NCI-H1436 (cell line): ENCODE results near the gene XYLT2.
"Not testable (repeated sequence)": the region's sequence is repeated elsewhere in the genome, so short reads cannot be mapped to it uniquely, and the experiment has no call there.

ENCODE experiments used
- DNase-seq: peaks from one replicate; lab custom pipeline; 2025; lab: John Stamatoyannopoulos, UW

XYLT2 gene

GRCh38 chr17:50345432-50346312 is at the start of gene XYLT2:
Gene XYLT2, plus strand, starts transcription at chr17:50346126. Its CDS starts 15 bp downstream, at chr17:50346141.
- peak; percentile 91 for DNase-seq

DNA sequence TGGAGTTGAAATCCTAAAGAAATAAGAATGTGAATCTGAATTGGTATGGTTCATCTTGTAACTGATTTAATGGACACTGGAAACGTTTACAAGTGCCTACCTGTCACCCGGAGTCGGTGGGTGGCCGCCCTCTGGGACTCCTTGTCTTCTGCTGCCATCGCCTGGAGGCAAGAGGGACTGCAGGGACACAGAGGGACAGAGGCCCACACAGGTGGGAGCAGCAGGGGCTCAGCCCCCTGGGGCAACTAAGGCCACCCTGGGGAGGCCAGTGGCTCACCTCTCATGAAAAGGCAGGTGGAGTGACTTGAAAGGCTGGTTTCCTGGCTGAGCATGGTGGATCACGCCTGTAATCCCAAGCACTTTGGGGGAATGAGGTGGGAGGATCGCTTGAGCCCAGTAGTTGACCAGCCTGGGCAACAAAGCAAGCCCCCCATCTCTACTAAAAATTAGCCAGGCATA is 48.5 kb upstream of the XYLT2 start:
- DNase-seq: peak; percentile 76

- no peak for DNase-seq
These were observed 47.9 kb upstream of the XYLT2 start for GRCh38 chr17:50298018-50298417.

DNA sequence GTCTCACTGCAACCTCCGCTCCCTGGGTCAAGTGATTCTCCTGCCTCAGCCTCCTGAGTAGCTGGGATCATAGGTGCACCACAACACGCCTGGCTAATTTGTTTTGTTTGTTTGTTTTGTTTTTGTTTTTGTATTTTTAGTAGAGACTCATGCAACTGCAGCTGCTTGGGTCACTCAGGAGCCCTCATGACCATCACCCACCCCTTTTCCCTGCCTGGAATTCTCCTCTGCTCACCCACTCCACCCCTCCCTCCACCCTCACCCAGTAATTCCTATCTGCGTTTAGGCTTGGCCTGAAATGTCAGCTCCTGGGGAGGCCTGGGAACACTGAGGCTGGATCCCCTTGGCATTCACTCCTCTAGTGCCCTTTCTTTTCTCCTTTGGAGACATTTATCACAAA is 46.1 kb upstream of the XYLT2 start:
- no peak for DNase-seq

DNA sequence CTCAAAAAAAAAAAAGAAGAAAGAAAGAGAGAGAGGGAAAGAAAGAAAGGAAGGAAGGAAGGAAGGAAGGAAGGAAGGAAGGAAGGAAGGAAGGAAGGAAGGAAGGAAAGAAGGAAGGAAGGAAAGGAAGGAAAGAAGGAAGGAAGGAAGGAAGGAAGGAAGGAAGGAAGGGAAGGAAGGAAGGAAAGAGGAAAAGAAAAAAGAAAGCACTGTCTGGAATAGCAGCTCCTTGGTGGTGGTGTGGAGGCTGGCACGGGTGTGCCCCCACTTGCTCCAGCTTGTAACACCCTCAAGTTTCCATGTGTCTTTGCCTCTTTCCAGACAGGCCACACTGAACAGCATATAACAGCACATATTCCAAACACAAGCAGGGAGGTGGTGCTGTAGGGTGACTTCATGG is 45.1 kb upstream of the XYLT2 start:
- not testable (repeated sequence) for DNase-seq

DNA sequence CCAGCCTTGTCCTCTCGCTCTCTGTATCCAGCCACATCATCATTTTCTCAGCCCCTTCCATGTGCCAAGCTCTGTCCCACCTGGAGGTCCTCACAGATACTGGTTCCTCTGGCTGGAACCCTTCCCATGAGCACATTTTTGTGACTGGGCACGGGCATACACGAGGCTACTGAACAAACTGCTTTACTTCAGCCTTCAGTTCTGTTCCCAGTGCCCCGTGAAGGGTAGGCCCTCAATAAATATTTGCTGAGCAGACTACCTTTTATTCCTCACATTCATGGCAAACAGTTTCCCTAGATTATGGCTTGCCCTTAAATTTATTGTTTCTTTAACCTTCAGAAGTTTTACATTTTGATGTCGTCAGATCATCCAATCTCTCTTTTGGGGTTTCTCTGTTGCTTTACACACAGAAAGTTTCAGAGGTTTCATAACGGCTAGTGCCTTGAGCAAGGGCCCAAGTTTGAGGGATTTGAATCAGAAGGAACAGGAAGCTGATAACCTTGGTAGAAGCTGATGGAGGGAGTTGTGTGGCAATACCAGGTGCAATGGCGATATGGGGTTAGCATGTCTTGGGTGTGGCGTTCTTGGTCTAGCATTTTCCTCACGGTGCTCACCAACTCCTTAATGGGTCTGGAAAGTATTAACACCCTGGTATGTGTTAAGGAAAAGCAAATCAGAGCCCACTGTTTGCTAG is 43.9 kb upstream of the XYLT2 start:
- DNase-seq: no peak

- no peak for DNase-seq
These were observed 42.9 kb upstream of the XYLT2 start for GRCh38 chr17:50303051-50303450.

DNA sequence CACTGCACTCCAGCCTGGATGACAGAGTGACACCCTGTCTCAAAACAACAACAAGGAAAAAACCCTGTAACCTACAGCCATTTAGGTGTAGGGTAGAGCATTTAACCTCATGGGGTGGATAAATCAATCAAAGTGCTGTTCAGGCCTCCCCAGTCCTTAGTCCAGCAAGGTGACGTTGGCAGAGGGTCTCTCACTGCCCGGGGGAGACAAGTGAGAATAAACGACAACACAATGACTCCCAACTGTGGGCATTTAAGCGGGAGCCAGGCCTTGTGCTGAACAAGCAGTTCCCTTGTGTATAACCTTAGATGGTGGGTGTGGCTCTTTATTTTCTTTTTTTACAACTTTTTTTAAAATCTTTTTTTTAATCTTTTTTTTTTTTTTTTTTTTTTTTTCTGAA is 42.3 kb upstream of the XYLT2 start:
- no peak for DNase-seq

- no peak for DNase-seq
These were observed 41.0 kb upstream of the XYLT2 start for GRCh38 chr17:50304781-50305404.

GRCh38 chr17:50307654-50308053 is 38.3 kb upstream of the XYLT2 start:
- no peak for DNase-seq

DNA sequence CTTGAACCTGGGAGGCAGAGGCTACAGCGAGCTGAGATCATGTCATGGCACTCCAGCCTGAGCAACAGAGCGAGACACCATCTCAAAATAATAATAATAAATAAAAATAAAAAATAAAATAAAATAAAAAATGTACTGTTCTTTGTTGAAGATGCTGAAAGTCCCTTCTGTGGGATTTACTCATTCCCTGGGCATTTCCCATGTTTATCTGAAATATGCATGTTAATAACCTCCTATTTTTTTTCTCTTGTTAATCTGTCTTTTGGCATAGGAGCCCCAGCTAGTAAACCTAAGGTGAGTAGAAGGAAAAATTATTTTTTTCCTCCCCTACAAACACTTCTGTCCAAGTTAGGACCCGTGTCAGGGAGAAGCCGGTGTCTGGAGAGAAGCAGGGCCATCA is 37.3 kb upstream of the XYLT2 start:
- DNase-seq: no peak

DNA sequence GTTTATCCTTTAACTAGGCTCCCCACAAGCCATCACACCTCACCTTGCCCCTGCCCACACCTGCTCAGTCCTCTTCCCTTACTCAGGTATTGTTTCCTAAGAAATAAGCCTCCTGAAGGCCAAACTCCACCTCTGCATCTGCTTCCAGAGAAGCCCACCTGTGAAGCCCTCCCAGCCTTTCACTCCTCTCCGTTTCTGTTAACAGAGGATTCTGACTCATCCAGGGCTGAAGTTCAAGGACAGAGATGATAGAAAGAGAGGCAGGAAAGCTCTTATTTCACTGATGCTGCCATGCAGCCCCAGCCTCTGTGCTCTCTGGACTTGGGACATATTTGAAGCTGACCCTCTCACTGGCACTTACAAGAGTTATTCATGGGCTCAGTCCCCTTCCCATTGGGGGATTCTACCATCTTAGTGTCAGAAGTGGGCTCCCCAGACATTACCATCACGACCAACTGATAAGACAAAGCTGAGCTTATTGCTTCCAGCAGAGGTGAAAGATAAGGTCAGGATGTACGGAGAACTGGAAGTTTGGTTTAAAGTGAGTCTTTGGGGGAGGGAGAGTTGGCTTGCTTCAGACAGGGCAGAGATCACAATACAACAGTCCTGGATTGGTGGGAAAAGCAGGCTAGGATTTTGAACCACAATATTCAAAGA is 35.3 kb upstream of the XYLT2 start:
- DNase-seq: no peak

GRCh38 chr17:50311112-50311460 is 34.8 kb upstream of the XYLT2 start:
- DNase-seq: no peak

DNA sequence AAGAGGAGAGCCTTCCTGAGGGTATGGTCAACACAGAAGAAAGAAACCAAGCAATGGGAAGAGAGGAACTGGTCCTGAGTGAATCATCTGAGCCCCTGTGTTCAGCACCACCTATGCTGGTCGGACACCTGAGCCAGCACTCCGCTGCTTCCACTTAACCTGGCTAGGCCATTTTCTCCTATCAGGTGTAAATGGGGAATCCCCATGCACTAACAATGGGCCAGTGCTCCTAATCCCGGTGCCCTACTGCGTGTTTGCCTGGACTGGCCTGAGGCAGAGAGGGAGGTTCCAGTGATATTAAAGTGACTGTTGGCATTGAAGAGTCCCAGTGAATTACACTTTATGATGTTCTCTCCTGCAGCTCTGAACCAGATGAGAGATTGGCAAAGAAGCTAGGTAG is 34.4 kb upstream of the XYLT2 start:
- no peak for DNase-seq

GRCh38 chr17:50312308-50312707 is 33.6 kb upstream of the XYLT2 start:
- no peak for DNase-seq

- DNase-seq: no peak
These were observed 31.4 kb upstream of the XYLT2 start for GRCh38 chr17:50314456-50315011.

- DNase-seq: no peak
These were observed 29.8 kb upstream of the XYLT2 start for GRCh38 chr17:50316016-50316587.

GRCh38 chr17:50316660-50317059 is 29.3 kb upstream of the XYLT2 start:
- not testable (repeated sequence) for DNase-seq

DNA sequence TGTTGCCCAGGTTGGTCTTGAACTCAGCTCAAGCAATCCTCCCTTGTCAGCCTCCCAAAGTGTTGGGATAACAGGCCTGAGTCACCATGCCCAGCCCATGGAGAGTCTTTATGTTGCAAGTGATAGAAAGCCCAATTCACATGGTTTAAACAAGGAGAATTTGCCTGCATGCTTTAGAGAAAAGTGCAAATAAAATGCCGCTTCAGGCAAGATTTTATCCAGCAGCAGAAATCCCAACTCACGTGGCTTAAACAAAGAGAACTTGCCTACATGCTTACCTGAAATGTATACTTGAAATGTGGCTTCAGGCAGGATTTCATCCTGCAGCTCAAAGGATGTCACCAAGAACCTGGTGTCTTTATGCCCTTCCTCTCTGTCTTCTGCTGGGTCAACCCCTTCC is 28.8 kb upstream of the XYLT2 start:
- DNase-seq: no peak

GRCh38 chr17:50318501-50319285 is 27.2 kb upstream of the XYLT2 start:
- no peak for DNase-seq
